ENCODE measurements around the gene FKBP3. TPM values are rescaled to one million over a fixed set of nuclear protein-coding genes. Genes with fewer than 3 reads are reported as not detected.
A peak's percentile ranks its signal among the peaks of the same experiment; 100 is the strongest.
"Not testable (repeated sequence)": the region's sequence is repeated elsewhere in the genome, so short reads cannot be mapped to it uniquely, and the experiment has no call there.

Gene FKBP3
- total RNA-seq, 1 donor from 2014 or later = 33.0 TPM

- Histone ChIP-seq H3K36me3 (no peaks in the 10 kb centered on the region), H3K27me3 (no peaks in the 10 kb centered on the region), H3K9me3 (no peaks in the 10 kb centered on the region), H3K27ac (peak overlapping the region; percentile 85), H3K4me1 (peaks cover 27% of the 10 kb centered on the region), H3K4me3 (peak overlapping the region; percentile 75)
- DNase-seq (no peak), ATAC-seq (no peak)
- TF ChIP-seq, protein P1, sequence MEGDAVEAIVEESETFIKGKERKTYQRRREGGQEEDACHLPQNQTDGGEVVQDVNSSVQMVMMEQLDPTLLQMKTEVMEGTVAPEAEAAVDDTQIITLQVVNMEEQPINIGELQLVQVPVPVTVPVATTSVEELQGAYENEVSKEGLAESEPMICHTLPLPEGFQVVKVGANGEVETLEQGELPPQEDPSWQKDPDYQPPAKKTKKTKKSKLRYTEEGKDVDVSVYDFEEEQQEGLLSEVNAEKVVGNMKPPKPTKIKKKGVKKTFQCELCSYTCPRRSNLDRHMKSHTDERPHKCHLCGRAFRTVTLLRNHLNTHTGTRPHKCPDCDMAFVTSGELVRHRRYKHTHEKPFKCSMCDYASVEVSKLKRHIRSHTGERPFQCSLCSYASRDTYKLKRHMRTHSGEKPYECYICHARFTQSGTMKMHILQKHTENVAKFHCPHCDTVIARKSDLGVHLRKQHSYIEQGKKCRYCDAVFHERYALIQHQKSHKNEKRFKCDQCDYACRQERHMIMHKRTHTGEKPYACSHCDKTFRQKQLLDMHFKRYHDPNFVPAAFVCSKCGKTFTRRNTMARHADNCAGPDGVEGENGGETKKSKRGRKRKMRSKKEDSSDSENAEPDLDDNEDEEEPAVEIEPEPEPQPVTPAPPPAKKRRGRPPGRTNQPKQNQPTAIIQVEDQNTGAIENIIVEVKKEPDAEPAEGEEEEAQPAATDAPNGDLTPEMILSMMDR (IDR thresholded peaks at IDR 0.05) = no peak
- intact Hi-C loops (cut with DNase I) = no loop called here
Observed at GRCh38 chr14:45083617-45083975, 50.7 kb downstream of the FKBP3 start.

GRCh38 chr14:45082420-45082819, 51.9 kb downstream of the FKBP3 start:
- Histone ChIP-seq H3K4me1 (peaks cover 20% of the 10 kb centered on the region), H3K4me3 (no peak overlapping the region), H3K27ac (no peak overlapping the region), H3K36me3 (no peaks in the 10 kb centered on the region), H3K9me3 (no peaks in the 10 kb centered on the region), H3K27me3 (no peaks in the 10 kb centered on the region)
- intact Hi-C loops (cut with DNase I) = no loop called here
- DNase-seq (no peak), ATAC-seq (no peak)
- TF ChIP-seq, protein P1 (IDR thresholded peaks at IDR 0.05) = no peak

DNA sequence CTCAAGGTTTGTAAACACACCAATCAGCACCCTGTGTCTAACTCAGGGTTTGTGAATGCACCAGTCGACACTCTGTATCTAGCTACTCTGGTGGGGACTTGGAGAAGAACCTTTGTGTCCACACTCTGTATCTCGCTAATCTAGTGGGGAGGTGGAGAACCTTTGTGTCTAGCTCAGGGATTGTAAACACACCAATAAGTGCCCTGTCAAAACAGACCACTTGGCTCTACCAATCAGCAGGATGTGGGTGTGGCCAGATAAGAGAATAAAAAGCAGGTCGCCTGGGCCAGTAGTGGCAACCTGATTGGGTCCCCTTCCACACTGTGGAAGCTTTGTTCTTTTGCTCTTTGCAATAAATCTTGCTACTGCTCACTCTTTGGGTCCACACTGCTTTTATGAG, 53.2 kb downstream of the FKBP3 start:
- H3K9me3 ChIP-seq; ATAC-seq; H3K36me3 ChIP-seq; DNase-seq; H3K4me3 ChIP-seq; intact Hi-C loops (cut with DNase I); H3K4me1 ChIP-seq; H3K27me3 ChIP-seq; H3K27ac ChIP-seq: not testable (repeated sequence)

- H3K4me1 ChIP-seq; H3K9me3 ChIP-seq; H3K4me3 ChIP-seq; H3K36me3 ChIP-seq; DNase-seq; H3K27ac ChIP-seq; H3K27me3 ChIP-seq; ATAC-seq; intact Hi-C loops (cut with DNase I): not testable (repeated sequence)
Observed at GRCh38 chr14:45080416-45080968, 53.8 kb downstream of the FKBP3 start.

GRCh38 chr14:45078323-45078722, 56.0 kb downstream of the FKBP3 start:
- Histone ChIP-seq H3K4me1 (no peaks in the 10 kb centered on the region), H3K4me3 (no peak overlapping the region), H3K9me3 (no peaks in the 10 kb centered on the region), H3K36me3 (peaks cover 3% of the 10 kb centered on the region), H3K27ac (no peak overlapping the region), H3K27me3 (no peaks in the 10 kb centered on the region)
- TF ChIP-seq, protein P1 (IDR thresholded peaks at IDR 0.05) = no peak
- DNase-seq (no peak), ATAC-seq (no peak)
- intact Hi-C loops (cut with DNase I) = no loop called here

DNA sequence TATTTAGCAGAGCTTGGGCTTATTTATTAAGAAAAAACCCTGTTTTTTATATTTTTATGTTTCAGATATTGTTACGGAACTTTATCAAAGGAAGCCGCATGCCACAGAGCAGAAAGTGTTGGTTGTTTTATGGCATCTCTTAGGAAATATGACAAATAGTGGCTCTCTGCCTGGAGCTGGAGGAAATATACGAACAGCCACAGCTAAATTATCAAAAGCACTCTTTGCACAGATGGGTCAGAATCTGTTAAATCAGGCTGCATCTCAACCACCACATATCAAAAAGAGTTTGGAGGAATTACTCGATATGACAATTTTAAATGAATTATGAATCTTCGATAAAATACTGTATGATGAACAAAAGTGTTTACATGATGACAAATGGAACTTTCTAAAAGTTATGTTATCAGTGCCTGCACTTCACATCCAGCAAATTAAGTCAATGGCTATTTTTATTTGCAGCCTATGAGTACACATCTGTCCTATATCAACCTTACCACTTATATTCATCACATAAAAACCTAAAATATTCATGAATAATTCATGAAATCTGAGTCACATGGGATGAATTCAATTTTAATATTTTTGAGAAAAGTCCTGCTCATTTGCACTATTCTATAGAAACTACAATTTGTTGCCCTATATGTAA, 60.9 kb downstream of the FKBP3 start:
- Histone ChIP-seq H3K36me3 (peaks cover 9% of the 10 kb centered on the region), H3K4me3 (no peak overlapping the region), H3K4me1 (no peaks in the 10 kb centered on the region), H3K27ac (no peak overlapping the region), H3K27me3 (no peaks in the 10 kb centered on the region), H3K9me3 (no peaks in the 10 kb centered on the region)
- TF ChIP-seq, protein P1 (IDR thresholded peaks at IDR 0.05) = no peak
- no peak for DNase-seq
- intact Hi-C loops (cut with DNase I) = no loop called here
- no peak for ATAC-seq

GRCh38 chr14:45072126-45072525, 62.2 kb downstream of the FKBP3 start:
- TF ChIP-seq, protein P1 (IDR thresholded peaks at IDR 0.05) = no peak
- Histone ChIP-seq H3K36me3 (peaks cover 9% of the 10 kb centered on the region), H3K27ac (no peak overlapping the region), H3K4me3 (no peak overlapping the region), H3K27me3 (no peaks in the 10 kb centered on the region), H3K4me1 (no peaks in the 10 kb centered on the region), H3K9me3 (no peaks in the 10 kb centered on the region)
- ATAC-seq (no peak), DNase-seq (no peak)
- intact Hi-C loops (cut with DNase I) = no loop called here

Data from upper lobe of right lung (tissue), 1 donor.